ENCODE results near the gene IGSF3.
A peak's percentile ranks its signal among the peaks of the same experiment; 100 is the strongest.
"Not testable (repeated sequence)": the region's sequence is repeated elsewhere in the genome, so short reads cannot be mapped to it uniquely, and the experiment has no call there.

IGSF3 gene

DNA sequence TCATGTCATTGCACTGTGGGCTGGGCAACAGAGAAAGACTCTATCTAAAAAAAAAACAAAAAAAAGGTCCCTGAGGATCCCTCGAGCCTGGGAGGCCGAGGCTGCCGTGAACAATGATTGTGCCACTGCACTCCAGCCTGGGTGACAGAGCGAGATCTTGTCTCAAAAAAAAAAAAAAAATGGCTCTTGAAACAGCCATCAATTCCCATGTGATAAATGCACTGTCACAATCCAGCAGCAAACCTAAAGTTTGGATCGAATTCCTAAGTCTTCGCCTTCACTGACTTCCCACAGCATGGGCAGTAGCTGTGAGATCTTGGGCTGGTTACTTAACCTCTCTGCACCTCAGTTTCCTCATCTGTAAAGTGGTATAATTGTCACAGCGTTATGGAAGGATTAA lies 43.5 kb downstream of the IGSF3 start:
- Mint-ChIP-seq H3K4me3 (no peak overlapping the region), H3K4me1 (peaks cover 26% of the 10 kb centered on the region), H3K27me3 (ENCODE audit: low read depth) (peaks cover 12% of the 10 kb centered on the region), H3K36me3 (ENCODE audit: low read depth) (no peaks in the 10 kb centered on the region), H3K27ac (no peak overlapping the region), H3K9me3 (no peaks in the 10 kb centered on the region)
- TF ChIP-seq, protein P1, sequence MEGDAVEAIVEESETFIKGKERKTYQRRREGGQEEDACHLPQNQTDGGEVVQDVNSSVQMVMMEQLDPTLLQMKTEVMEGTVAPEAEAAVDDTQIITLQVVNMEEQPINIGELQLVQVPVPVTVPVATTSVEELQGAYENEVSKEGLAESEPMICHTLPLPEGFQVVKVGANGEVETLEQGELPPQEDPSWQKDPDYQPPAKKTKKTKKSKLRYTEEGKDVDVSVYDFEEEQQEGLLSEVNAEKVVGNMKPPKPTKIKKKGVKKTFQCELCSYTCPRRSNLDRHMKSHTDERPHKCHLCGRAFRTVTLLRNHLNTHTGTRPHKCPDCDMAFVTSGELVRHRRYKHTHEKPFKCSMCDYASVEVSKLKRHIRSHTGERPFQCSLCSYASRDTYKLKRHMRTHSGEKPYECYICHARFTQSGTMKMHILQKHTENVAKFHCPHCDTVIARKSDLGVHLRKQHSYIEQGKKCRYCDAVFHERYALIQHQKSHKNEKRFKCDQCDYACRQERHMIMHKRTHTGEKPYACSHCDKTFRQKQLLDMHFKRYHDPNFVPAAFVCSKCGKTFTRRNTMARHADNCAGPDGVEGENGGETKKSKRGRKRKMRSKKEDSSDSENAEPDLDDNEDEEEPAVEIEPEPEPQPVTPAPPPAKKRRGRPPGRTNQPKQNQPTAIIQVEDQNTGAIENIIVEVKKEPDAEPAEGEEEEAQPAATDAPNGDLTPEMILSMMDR (IDR thresholded peaks at IDR 0.05; ENCODE audit: unreplicated experiment in 3 of 3): no peak

DNA sequence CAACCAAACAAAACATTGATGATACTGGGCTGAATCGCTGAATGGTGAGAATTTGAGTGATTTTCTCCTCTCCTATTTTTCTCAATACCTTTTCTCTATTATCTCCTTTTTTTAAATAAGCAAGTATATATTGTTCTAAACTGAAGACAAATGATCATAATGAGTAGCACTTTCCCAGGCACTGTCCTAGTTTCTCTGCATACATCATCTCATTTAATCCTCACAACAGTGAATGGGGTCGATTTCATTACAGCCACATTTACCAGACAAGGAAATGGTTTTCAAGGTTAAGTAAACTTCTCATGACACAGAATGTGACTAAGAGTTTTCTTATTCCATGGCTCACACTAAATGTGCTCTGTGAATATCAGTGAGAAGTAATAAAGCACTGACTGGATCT lies 45.0 kb downstream of the IGSF3 start:
- peaks cover 26% of the 10 kb centered on the region for H3K4me1 Mint-ChIP-seq
- not testable (repeated sequence) for H3K9me3 Mint-ChIP-seq

DNA sequence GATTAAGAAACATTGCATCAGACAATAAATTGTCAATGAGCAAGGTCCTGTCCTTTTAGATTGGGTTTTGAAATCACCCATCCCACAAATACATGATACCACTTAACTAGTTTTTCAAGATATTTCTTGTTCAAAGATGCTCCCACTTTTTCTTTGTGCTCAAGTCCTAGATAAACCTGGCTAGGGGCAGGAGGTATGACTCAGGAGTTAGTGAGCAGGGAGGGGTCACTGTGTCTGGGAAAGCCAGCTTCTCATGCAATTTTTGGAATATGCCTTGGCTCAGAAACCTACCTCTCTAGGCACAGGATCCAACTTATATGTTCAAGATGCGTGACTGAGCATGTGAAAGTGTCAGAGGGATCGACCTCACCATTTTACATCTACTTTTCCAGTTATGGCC lies 45.8 kb downstream of the IGSF3 start:
- peaks cover 12% of the 10 kb centered on the region for H3K27me3 Mint-ChIP-seq (ENCODE audit: low read depth)
- H3K9me3 Mint-ChIP-seq; H3K4me3 Mint-ChIP-seq; H3K36me3 Mint-ChIP-seq (ENCODE audit: low read depth): not testable (repeated sequence)
- H3K4me1 Mint-ChIP-seq: peaks cover 19% of the 10 kb centered on the region
- H3K27ac Mint-ChIP-seq: peak overlapping the region in 1 of 3 experiments; percentile 4

More for the DNA sequence above, 45.0 kb downstream of the IGSF3 start:
- H3K36me3 Mint-ChIP-seq (ENCODE audit: low read depth); H3K4me3 Mint-ChIP-seq; H3K27ac Mint-ChIP-seq: not testable (repeated sequence)
- peaks cover 12% of the 10 kb centered on the region for H3K27me3 Mint-ChIP-seq (ENCODE audit: low read depth)

DNA sequence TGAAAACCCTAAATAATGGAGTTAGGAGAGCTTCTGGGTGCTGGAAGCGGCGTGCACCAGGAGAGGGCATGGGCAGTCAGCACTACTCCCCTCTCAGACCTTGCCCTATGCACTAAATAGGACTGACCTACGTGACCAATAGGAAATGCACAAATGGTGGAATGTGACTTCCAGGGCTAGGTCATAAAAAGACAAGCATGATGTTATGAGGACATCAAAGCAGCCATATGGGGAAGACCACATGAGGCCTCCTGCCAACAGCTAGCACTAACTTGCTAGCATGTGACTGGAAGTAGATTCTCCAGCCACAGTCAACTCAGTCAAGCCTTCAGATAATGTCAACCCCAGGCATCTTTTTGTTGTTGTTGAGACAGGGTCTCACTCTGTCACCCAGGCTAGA lies 47.1 kb downstream of the IGSF3 start:
- H3K9me3 Mint-ChIP-seq; H3K36me3 Mint-ChIP-seq (ENCODE audit: low read depth); H3K27ac Mint-ChIP-seq; H3K4me3 Mint-ChIP-seq: not testable (repeated sequence)
- Mint-ChIP-seq H3K27me3 (ENCODE audit: low read depth) (peaks cover 12% of the 10 kb centered on the region), H3K4me1 (peaks cover 15% of the 10 kb centered on the region)

DNA sequence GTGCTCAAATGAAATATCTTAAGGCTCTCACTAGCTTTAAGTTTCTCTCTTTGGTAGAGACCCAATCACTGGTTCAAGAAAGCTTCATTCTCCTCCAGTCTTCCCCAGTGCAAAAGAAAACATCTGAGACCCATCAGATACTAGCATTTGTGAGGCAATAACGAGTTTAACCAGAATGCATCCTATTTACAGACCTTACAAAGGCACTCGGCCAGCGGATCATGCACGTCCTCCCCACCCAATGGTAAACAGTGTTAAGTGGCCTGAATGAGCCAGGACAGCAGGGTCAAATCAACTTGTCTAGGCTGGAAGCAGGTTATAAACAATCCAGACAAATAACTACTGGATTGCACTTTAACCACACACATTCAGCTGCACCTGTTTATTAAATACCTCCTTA lies 48.4 kb downstream of the IGSF3 start:
- Mint-ChIP-seq H3K27ac (peak overlapping the region in 1 of 3 experiments; percentile 11), H3K4me1 (peaks cover 15% of the 10 kb centered on the region)
- not testable (repeated sequence) for H3K4me3 Mint-ChIP-seq; H3K27me3 Mint-ChIP-seq (ENCODE audit: low read depth); H3K36me3 Mint-ChIP-seq (ENCODE audit: low read depth); H3K9me3 Mint-ChIP-seq

DNA sequence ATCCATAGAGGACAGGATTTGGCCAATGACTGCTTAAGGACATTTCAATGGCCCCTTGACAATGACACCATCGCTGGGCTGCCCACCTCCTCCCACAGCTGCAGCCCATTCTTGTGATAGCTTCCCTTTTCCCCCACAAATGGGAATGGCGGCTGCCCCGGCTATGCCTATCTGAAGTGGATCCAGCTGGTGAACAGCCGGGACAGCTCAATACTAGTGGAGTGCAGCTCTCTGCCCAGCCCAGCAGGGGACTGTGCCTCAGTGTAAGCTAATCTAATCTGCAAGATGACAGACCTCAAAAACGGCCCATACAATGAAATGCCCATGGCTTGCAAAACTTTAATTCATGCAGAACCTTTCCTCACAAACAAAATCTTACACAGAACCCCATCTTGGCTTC lies 49.7 kb downstream of the IGSF3 start:
- Mint-ChIP-seq H3K4me1 (peaks cover 15% of the 10 kb centered on the region), H3K27ac (peak overlapping the region in 1 of 3 experiments; percentile 33)
- not testable (repeated sequence) for H3K27me3 Mint-ChIP-seq (ENCODE audit: low read depth); H3K4me3 Mint-ChIP-seq; H3K36me3 Mint-ChIP-seq (ENCODE audit: low read depth); H3K9me3 Mint-ChIP-seq

DNA sequence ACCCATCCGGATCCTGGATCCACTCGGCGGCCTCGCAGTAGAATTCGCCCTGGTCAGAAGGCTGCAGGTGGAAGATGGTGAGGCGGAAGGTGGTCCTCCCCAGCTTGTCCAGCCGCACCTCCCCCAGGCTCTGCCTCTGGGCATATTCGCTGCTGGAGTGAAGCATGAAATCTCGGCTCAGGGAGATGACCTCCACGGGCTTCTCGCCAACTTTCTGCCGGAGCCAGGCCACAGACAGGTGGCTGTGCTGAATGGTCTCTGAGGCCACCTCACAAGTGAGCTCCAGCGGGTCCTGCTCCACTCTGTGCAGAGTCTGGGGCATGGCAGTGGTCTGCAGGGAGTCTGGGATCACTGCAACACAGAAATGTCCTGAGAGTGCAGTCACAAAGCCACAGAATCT lies 53.7 kb downstream of the IGSF3 start:
- H3K27ac Mint-ChIP-seq; H3K27me3 Mint-ChIP-seq (ENCODE audit: low read depth); H3K4me1 Mint-ChIP-seq; H3K36me3 Mint-ChIP-seq (ENCODE audit: low read depth); H3K4me3 Mint-ChIP-seq; H3K9me3 Mint-ChIP-seq: not testable (repeated sequence)

DNA sequence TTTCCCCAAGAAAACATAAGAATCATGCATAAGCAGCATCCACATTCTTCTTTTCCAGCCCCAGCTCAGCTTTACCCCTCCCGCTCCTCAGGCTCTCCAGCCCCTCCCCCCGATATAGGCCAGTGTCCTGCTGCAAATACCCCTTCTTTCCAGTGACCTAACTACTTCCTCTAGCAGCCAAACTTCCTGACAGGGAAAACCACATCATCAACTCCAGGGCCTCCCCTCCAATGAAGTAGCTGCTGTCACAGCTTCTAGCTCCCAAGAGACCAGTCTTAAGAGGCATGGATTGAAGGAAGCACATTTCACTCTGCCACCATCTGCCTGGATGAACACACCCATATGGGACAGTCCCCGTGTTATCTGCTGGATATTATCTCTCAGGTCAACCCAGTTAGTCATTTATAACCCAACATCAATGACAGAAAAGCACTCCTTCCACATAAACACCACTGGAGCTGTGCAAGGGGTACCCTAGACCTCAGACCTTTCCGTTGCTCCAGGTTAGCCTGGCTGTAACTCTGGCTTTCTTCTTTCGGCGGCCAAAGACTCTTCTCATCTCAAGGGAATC lies 57.6 kb downstream of the IGSF3 start:
- not testable (repeated sequence) for H3K27me3 Mint-ChIP-seq (ENCODE audit: low read depth); H3K4me3 Mint-ChIP-seq; H3K4me1 Mint-ChIP-seq; H3K27ac Mint-ChIP-seq; H3K9me3 Mint-ChIP-seq
- peaks cover 12% of the 10 kb centered on the region for H3K36me3 Mint-ChIP-seq (ENCODE audit: low read depth)

DNA sequence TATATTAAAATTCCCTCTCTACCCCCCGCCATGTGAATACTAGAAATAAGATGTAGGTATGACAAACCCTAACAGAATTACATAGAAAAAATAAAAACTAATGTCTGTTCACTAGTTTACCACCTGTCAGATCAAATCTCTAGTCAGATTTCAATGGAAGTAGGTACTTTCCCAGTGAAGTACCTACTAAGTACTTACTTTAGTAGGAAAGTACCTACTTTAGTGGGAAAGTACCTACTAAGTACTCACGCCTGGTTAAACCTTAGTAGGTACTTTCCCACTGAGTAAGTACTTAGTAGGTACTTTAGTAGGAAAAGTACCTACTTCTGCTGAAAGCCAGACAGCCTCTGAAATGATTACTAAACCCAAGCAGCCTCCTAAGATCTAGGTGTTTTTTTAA lies 58.7 kb downstream of the IGSF3 start:
- H3K4me3 Mint-ChIP-seq; H3K9me3 Mint-ChIP-seq; H3K27me3 Mint-ChIP-seq (ENCODE audit: low read depth); H3K36me3 Mint-ChIP-seq (ENCODE audit: low read depth); H3K4me1 Mint-ChIP-seq; H3K27ac Mint-ChIP-seq: not testable (repeated sequence)

DNA sequence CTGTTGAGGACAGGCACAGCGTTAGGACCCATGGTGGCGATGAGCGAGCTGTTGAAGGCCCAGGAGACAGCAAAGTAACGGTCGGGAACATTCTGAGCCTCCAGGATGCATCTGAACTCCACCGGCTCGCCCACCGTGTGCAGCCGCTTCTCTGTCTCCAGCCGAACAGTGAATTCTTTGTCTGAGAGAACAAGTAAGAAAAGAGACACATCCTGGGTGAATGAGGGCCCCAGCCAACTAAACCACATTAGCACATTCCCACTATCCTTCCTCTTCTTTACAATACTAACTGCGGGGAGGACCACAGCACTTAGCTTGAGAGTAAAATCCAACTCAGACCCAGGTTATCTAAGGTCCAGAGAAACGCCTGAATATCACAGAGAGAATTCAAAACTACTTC lies 59.4 kb downstream of the IGSF3 start:
- H3K27ac Mint-ChIP-seq; H3K9me3 Mint-ChIP-seq; H3K36me3 Mint-ChIP-seq (ENCODE audit: low read depth); H3K4me3 Mint-ChIP-seq; H3K27me3 Mint-ChIP-seq (ENCODE audit: low read depth); H3K4me1 Mint-ChIP-seq: not testable (repeated sequence)

DNA sequence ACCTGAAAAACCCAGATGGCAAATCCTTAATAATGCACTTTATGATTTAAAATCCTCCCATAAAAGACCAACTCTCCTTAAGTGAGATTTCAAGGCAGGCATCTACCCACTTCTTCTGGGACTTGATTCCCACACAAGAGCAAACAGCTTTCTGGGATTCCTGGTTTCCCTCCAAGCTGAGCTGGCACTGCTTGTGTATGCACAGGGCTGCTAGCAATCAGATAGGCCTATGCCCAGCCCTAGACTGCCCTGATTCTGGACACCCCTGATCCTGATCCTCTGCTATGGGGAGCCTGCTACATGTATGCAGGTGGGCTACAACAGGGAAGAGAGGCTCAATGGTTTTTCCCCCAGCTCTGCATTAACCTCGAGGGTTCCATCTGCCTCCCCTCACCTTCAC lies 60.1 kb downstream of the IGSF3 start:
- not testable (repeated sequence) for H3K4me3 Mint-ChIP-seq; H3K4me1 Mint-ChIP-seq; H3K36me3 Mint-ChIP-seq (ENCODE audit: low read depth); H3K27me3 Mint-ChIP-seq (ENCODE audit: low read depth); H3K27ac Mint-ChIP-seq; H3K9me3 Mint-ChIP-seq

DNA sequence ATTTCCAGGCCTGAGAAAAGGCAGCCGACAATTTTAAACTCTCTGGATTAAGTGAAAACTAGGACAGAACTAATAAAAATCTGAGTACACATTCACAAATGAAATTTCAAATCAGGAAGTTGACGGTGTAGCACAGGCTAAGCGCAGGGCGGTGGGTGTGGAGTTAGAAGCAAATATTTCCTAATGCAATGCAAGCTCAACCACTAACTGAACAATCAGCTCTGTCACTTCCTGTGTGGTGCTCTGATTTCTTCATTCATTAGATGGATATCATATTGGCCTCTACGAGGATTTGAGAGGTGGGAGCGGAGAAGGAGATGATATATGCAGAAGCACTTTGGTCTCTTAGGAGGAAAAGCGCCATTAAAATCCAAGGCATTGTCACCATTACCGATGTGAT lies 61.5 kb downstream of the IGSF3 start:
- not testable (repeated sequence) for H3K9me3 Mint-ChIP-seq; H3K4me3 Mint-ChIP-seq; H3K27ac Mint-ChIP-seq; H3K4me1 Mint-ChIP-seq; H3K27me3 Mint-ChIP-seq (ENCODE audit: low read depth); H3K36me3 Mint-ChIP-seq (ENCODE audit: low read depth)

Data from nephron (organoid).